K562 (cell line): ENCODE measurements around the gene ZSWIM8. TPM values are rescaled to one million over a fixed set of nuclear protein-coding genes. Genes with fewer than 3 reads are reported as not detected.
A peak's percentile ranks its signal among the peaks of the same experiment; 100 is the strongest.

ENCODE experiments used
- ARNT ChIP-seq, 2 experiments: fragments of 450-650 bp; IDR thresholded peaks; 2 replicates each; pipeline ENCODE4 v1.6.1; 2016; ENCODE audit warnings: mild to moderate bottlenecking in 1 of 2
- BMI1 ChIP-seq: fragments of 150-350 bp; IDR thresholded peaks from 2 replicates; pipeline ENCODE4 v1.6.1; 2014; ENCODE audit warnings: low read length
- CBX1 ChIP-seq: sonication (generic); IDR thresholded peaks from 2 replicates; pipeline ENCODE4 v1.6.1; 2016; ENCODE audit warnings: antibody characterized with exemption, low read depth, mild to moderate bottlenecking
- CREBBP ChIP-seq: IDR thresholded peaks from one replicate; pipeline ENCODE4 v1.6.1; 2012; ENCODE audit warnings: low read depth, mild to moderate bottlenecking, control low read depth, inconsistent platforms, low read length
- ESRRB ChIP-seq: fragments of 250-450 bp; sonication (Bioruptor Pico); IDR thresholded peaks from 2 replicates; pipeline ENCODE4 v1.5.0; 2020; ENCODE audit warnings: mild to moderate bottlenecking, moderate library complexity, borderline replicate concordance
- HEY1 ChIP-seq: fragments of 250-450 bp; sonication (Bioruptor Pico); IDR thresholded peaks from 2 replicates; pipeline ENCODE4 v1.5.0; 2020; ENCODE audit warnings: mild to moderate bottlenecking, moderate library complexity, borderline replicate concordance
- HLTF ChIP-seq: fragments of 450-650 bp; IDR thresholded peaks from 2 replicates; pipeline ENCODE4 v1.6.1; 2016
- JUND ChIP-seq, 2 experiments: IDR thresholded peaks; 2 replicates in 1 of 2; 3 replicates in 1 of 2; pipeline ENCODE4 v1.6.1; 2011; ENCODE audit warnings: borderline replicate concordance in 2 of 2, low read depth in 2 of 2, low read length in 2 of 2, improper control_type of control experiment in 1 of 2, missing biosample characterization in 1 of 2, missing genetic modification characterization in 1 of 2, missing genetic modification reagents in 1 of 2
- KLF6 ChIP-seq: fragments of 250-450 bp; sonication (Bioruptor Pico); IDR thresholded peaks from 2 replicates; pipeline ENCODE4 v1.4.0; 2020; ENCODE audit warnings: mild to moderate bottlenecking, moderate library complexity, borderline replicate concordance
- MBD1 ChIP-seq: fragments of 250-450 bp; sonication (Bioruptor Pico); IDR thresholded peaks from 2 replicates; pipeline ENCODE4 v1.8.0; 2022; ENCODE audit warnings: inconsistent platforms
- MEF2D ChIP-seq: conservative IDR thresholded peaks from 2 replicates; pipeline ENCODE4 v1.6.1; 2016; ENCODE audit warnings: low read depth, missing genetic modification characterization, missing compliant biosample characterization
- MEIS2 ChIP-seq: fragments of 450-650 bp; IDR thresholded peaks from 2 replicates; pipeline ENCODE4 v1.6.1; 2014; ENCODE audit warnings: mild to moderate bottlenecking; ENCODE audit not compliant: partially characterized antibody
- PCBP1 ChIP-seq: fragments of 200-400 bp; formaldehyde crosslinking; IDR thresholded peaks from 2 replicates; pipeline ENCODE4 v1.6.1; 2018; ENCODE audit warnings: mild to moderate bottlenecking, low read depth, low read length; ENCODE audit not compliant: poor library complexity, severe bottlenecking
- PTRF ChIP-seq: fragments of 450-650 bp; IDR thresholded peaks from 2 replicates; pipeline ENCODE4 v1.6.1; 2016; ENCODE audit warnings: mild to moderate bottlenecking, missing genetic modification characterization, missing compliant biosample characterization
- RBM15 ChIP-seq: fragments of 200-400 bp; formaldehyde crosslinking; IDR thresholded peaks from 2 replicates; pipeline ENCODE4 v1.6.1; 2018; ENCODE audit warnings: mild to moderate bottlenecking, low read length, moderate library complexity; ENCODE audit not compliant: insufficient read depth
- RBM22 ChIP-seq: fragments of 200-400 bp; formaldehyde crosslinking; IDR thresholded peaks from 2 replicates; pipeline ENCODE4 v1.6.1; 2018; ENCODE audit warnings: low read length, low read depth; ENCODE audit not compliant: poor library complexity, severe bottlenecking
- RCOR1 ChIP-seq, 2 experiments: IDR thresholded peaks; 2 replicates each; pipeline ENCODE4 v1.6.1; 2012; ENCODE audit warnings: low read depth in 2 of 2, low read length in 2 of 2, borderline replicate concordance in 1 of 2, improper control_type of control experiment in 1 of 2
- SFPQ ChIP-seq: fragments of 200-400 bp; formaldehyde crosslinking; IDR thresholded peaks from 2 replicates; pipeline ENCODE4 v1.6.1; 2017; ENCODE audit warnings: mild to moderate bottlenecking, low read depth, low read length, moderate library complexity
- SMARCB1 ChIP-seq: IDR thresholded peaks from 2 replicates; pipeline ENCODE4 v1.6.1; 2011; ENCODE audit warnings: improper control_type of control experiment, low read depth; ENCODE audit not compliant: insufficient read length
- SUPT5H ChIP-seq: fragments of 450-650 bp; IDR thresholded peaks from 2 replicates; pipeline ENCODE4 v1.6.1; 2016
- TBL1XR1 ChIP-seq, 2 experiments: IDR thresholded peaks; 2 replicates each; pipeline ENCODE4 v1.6.1; 2012; ENCODE audit warnings: improper control_type of control experiment in 2 of 2, low read length in 2 of 2, mild to moderate bottlenecking in 1 of 2
- TEAD1 ChIP-seq, 2 experiments: fragments of 450-650 bp in 1 of 2; sonication (generic) in 1 of 2; formaldehyde crosslinking; IDR thresholded peaks; 2 replicates each; pipeline versions ENCODE4 v1.4.0 to v1.8.0; 2020 to 2022; ENCODE audit warnings: mild to moderate bottlenecking in 2 of 2, missing genetic modification reagents in 1 of 2
- ZC3H4 ChIP-seq: sonication (generic); formaldehyde crosslinking; IDR thresholded peaks from 2 replicates; pipeline ENCODE4 v1.9.0; 2021; ENCODE audit warnings: missing genetic modification reagents, borderline replicate concordance
- ZNF174 ChIP-seq: fragments of 250-450 bp; sonication (Bioruptor Pico); IDR thresholded peaks from 2 replicates; pipeline ENCODE4 v1.4.0; 2020; ENCODE audit warnings: mild to moderate bottlenecking
- polyA plus RNA-seq, 8 experiments: library from polyadenylated mRNA; depleted of rRNA in 4 of 8; stranded (reverse) in 5 of 8; unstranded in 3 of 8; fragments of >200 nt; fragmentation: Nextera tagmentation in 2 of 8; fragmentation: Illumina TruSeq in 1 of 8; extraction: Ambion mirVana in 2 of 8; extraction: Trizol in 1 of 8; gene quantifications; 2 replicates each; pipeline versions ENCODE4 v1.2.1 to v1.2.3, GENCODE V29; 2011 to 2014; ENCODE audit warnings: inconsistent platforms in 1 of 8, missing spikeins in 1 of 8
- total RNA-seq, 7 experiments: library from RNA; depleted of rRNA in 6 of 7; stranded (reverse); fragments of >200 nt in 6 of 7; fragmentation: Illumina TruSeq in 2 of 7; extraction: Trizol in 2 of 7; gene quantifications; 2 replicates each; pipeline versions ENCODE4 v1.2.1 to v1.2.3, GENCODE V29; 2011 to 2021; ENCODE audit warnings: low replicate concordance in 1 of 7
- TF ChIP-seq, protein P1 (sequence below): fragments of 450-650 bp; IDR thresholded peaks from 2 replicates; pipeline ENCODE4 v1.6.1; 2016

ZSWIM8 gene
- total and polyA plus RNA-seq, 9 of the 15 experiments (the other 6 are each of a cell fraction or from before 2014, with no cell fraction given) = 5.6 to 47.8 (median 26.7) TPM

DNA sequence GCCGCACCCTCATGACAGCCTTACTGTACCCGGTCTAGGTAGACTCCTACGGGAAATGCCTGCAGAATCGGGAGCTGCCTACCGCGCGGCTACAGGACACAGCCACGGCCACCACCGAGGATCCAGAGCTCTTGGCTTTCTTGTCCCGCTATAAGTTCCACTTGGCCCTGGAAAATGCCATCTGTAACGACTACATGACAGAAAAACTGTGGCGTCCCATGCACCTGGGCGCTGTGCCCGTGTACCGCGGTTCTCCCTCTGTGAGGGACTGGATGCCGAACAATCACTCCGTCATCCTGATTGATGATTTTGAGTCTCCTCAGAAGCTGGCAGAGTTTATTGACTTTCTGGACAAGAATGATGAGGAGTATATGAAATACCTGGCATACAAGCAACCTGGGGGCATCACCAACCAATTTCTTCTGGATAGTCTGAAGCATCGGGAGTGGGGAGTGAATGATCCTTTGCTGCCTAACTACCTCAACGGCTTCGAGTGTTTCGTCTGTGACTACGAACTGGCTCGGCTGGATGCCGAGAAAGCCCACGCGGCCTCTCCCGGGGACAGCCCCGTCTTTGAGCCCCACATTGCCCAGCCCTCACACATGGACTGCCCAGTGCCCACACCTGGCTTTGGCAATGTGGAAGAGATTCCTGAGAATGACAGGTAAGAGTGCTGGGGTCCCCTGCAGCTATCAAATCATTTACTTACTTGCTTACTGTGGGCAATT, 12.1 kb upstream of the ZSWIM8 start (continued):
- TF ChIP-seq, protein P1, sequence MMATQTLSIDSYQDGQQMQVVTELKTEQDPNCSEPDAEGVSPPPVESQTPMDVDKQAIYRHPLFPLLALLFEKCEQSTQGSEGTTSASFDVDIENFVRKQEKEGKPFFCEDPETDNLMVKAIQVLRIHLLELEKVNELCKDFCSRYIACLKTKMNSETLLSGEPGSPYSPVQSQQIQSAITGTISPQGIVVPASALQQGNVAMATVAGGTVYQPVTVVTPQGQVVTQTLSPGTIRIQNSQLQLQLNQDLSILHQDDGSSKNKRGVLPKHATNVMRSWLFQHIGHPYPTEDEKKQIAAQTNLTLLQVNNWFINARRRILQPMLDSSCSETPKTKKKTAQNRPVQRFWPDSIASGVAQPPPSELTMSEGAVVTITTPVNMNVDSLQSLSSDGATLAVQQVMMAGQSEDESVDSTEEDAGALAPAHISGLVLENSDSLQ = no peak
- no peak for TF ChIP-seq CBX1
- TF ChIP-seq JUND (IDR thresholded peaks at IDR 0.05; ENCODE audit: borderline replicate concordance, low read depth, low read length) = no peak
- no peak for TF ChIP-seq JUND (tag; IDR thresholded peaks at IDR 0.05; ENCODE audit: borderline replicate concordance, low read depth, low read length)
- no peak for TF ChIP-seq SMARCB1
- TF ChIP-seq ESRRB = no peak
- TF ChIP-seq RBM22 = no peak
- TF ChIP-seq RBM15 = no peak
- no peak for TF ChIP-seq SFPQ
- no peak for TF ChIP-seq TBL1XR1 (IDR thresholded peaks at IDR 0.05; ENCODE audit: low read length in 2 of 2)
- TF ChIP-seq PCBP1 = no peak
- TF ChIP-seq ZC3H4 (CRISPR knock-in tag) = no peak
- no peak for TF ChIP-seq HEY1 (CRISPR knock-in tag)
- TF ChIP-seq ARNT (IDR thresholded peaks at IDR 0.05) = no peak
- TF ChIP-seq RCOR1 (IDR thresholded peaks at IDR 0.05; ENCODE audit: borderline replicate concordance in 1 of 2, low read depth in 2 of 2, low read length in 2 of 2) = no peak
- TF ChIP-seq BMI1 = no peak
- no peak for TF ChIP-seq MEF2D (tag)
- TF ChIP-seq TEAD1 (CRISPR knock-in tag; IDR thresholded peaks at IDR 0.05) = no peak
- TF ChIP-seq ZNF174 (CRISPR knock-in tag) = no peak
- no peak for TF ChIP-seq KLF6 (CRISPR knock-in tag)
- peak; percentile 31 for TF ChIP-seq MEIS2
- no peak for TF ChIP-seq PTRF (tag)
- TF ChIP-seq SUPT5H = no peak
- TF ChIP-seq CREBBP = no peak
- TF ChIP-seq HLTF = no peak
- TF ChIP-seq MBD1 (CRISPR knock-in tag) = no peak
